PC-3 (cell line): Measurements from ENCODE around the gene SYNE1.

Experiments
- CTCF ChIP-seq: fragments of 300-600 bp; sonication (generic); conservative IDR thresholded peaks from 2 replicates; pipeline ENCODE4 v1.5.1; 2017; ENCODE audit warnings: antibody characterized with exemption, low read depth, mild to moderate bottlenecking, low read length
- EZH2phosphoT487 ChIP-seq: fragments of 300-600 bp; sonication (generic); IDR thresholded peaks from 2 replicates; pipeline ENCODE4 v1.6.1; 2018; ENCODE audit warnings: mild to moderate bottlenecking, antibody characterized with exemption, low read length, borderline replicate concordance

- TF ChIP-seq CTCF (no peak), EZH2phosphoT487 (no peak)
Observed at GRCh38 chr6:152450519-152450918, 186.6 kb downstream of the SYNE1 start.
